HEK293 (cell line): ENCODE data around the gene LIG3.
"Not testable (repeated sequence)": the region's sequence is repeated elsewhere in the genome, so short reads cannot be mapped to it uniquely, and the experiment has no call there.

Experiments
- CTCF ChIA-PET: fragments of 350-600 bp; formaldehyde crosslinking; extraction: SDS; loops from one replicate; lab custom pipeline; 2021; ENCODE audit warnings: antibody characterized with exemption; lab: Yijun Ruan, JAX
- POLR2A ChIA-PET: fragments of 300-600 bp; formaldehyde crosslinking; extraction: SDS; loops from one replicate; lab custom pipeline; 2020; ENCODE audit warnings: antibody characterized with exemption, inconsistent platforms; lab: Yijun Ruan, JAX
- H3K27ac ChIP-seq: fragments of 200-500 bp; sonication (Bioruptor generic); 2 replicates; pipeline ENCODE4 v1.5.1; 2014; ENCODE audit warnings: low read depth, low read length, control low read depth, inconsistent platforms; ENCODE audit errors: extremely low read depth
- H3K36me3 ChIP-seq, 2 experiments: fragments of 200-500 bp in 1 of 2; sonication (Bioruptor generic) in 1 of 2; 1 replicate in 1 of 2; 2 replicates in 1 of 2; pipeline ENCODE4 v1.5.1; 2014 to 2017; ENCODE audit warnings: inconsistent platforms in 2 of 2, low read length in 2 of 2; ENCODE audit not compliant: control insufficient read depth in 2 of 2, insufficient read depth in 1 of 2
- H3K4me1 ChIP-seq: fragments of 200-500 bp; sonication (Bioruptor generic); 2 replicates; pipeline ENCODE4 v1.5.1; 2014; ENCODE audit warnings: mild to moderate bottlenecking, low read length, inconsistent platforms; ENCODE audit not compliant: control insufficient read depth, insufficient read depth
- H3K4me3 ChIP-seq: 2 replicates; pipeline ENCODE4 v1.5.1; 2011; ENCODE audit warnings: low read depth, mild to moderate bottlenecking, control low read depth, low read length, moderate library complexity
- H3K9me3 ChIP-seq: fragments of 200-500 bp; sonication (Bioruptor generic); 2 replicates; pipeline ENCODE4 v1.5.1; 2014; ENCODE audit warnings: low read depth, low read length, inconsistent platforms; ENCODE audit not compliant: control insufficient read depth, insufficient read depth
- KLF10 ChIP-seq: fragments of 450-650 bp; IDR thresholded peaks from 2 replicates; pipeline ENCODE4 v1.5.1; 2018; ENCODE audit warnings: missing biosample characterization, mild to moderate bottlenecking, missing genetic modification characterization
- PRDM2 ChIP-seq: fragments of 450-650 bp; formaldehyde crosslinking; IDR thresholded peaks from 2 replicates; pipeline ENCODE4 v1.5.1; 2016; ENCODE audit warnings: missing biosample characterization, missing genetic modification characterization, borderline replicate concordance
- ZBTB44 ChIP-seq: fragments of 450-650 bp; IDR thresholded peaks from 2 replicates; pipeline ENCODE4 v1.5.1; 2018; ENCODE audit warnings: missing biosample characterization, mild to moderate bottlenecking, missing genetic modification characterization
- ZNF148 ChIP-seq: fragments of 450-650 bp; formaldehyde crosslinking; IDR thresholded peaks from 2 replicates; pipeline ENCODE4 v1.5.0; 2017; ENCODE audit warnings: missing biosample characterization, missing genetic modification characterization, borderline replicate concordance
- ZNF184 ChIP-seq: fragments of 450-650 bp; IDR thresholded peaks from 2 replicates; pipeline ENCODE4 v1.5.1; 2018; ENCODE audit warnings: missing biosample characterization, mild to moderate bottlenecking, missing genetic modification characterization
- ZNF24 ChIP-seq: fragments of 450-650 bp; formaldehyde crosslinking; IDR thresholded peaks from 2 replicates; pipeline ENCODE4 v1.5.1; 2016; ENCODE audit warnings: missing biosample characterization, missing genetic modification characterization
- ZNF280D ChIP-seq: fragments of 450-650 bp; formaldehyde crosslinking; IDR thresholded peaks from 2 replicates; pipeline ENCODE4 v1.5.1; 2016; ENCODE audit warnings: missing biosample characterization, missing genetic modification characterization
- ZNF341 ChIP-seq: fragments of 450-650 bp; formaldehyde crosslinking; IDR thresholded peaks from 2 replicates; pipeline ENCODE4; 2016; ENCODE audit warnings: low read depth, missing biosample characterization, missing genetic modification characterization
- ZNF350 ChIP-seq: fragments of 450-650 bp; formaldehyde crosslinking; IDR thresholded peaks from 2 replicates; pipeline ENCODE4 v1.5.0; 2017; ENCODE audit warnings: missing biosample characterization, mild to moderate bottlenecking, missing genetic modification characterization
- ZNF391 ChIP-seq: fragments of 450-650 bp; formaldehyde crosslinking; IDR thresholded peaks from 2 replicates; pipeline ENCODE4 v1.5.1; 2016; ENCODE audit warnings: low read depth, missing biosample characterization, missing genetic modification characterization, borderline replicate concordance
- ZNF530 ChIP-seq: fragments of 450-650 bp; formaldehyde crosslinking; IDR thresholded peaks from 2 replicates; pipeline ENCODE4 v1.5.1; 2016; ENCODE audit warnings: low read depth, missing biosample characterization, missing genetic modification characterization
- ZSCAN18 ChIP-seq: fragments of 450-650 bp; formaldehyde crosslinking; IDR thresholded peaks from 2 replicates; pipeline ENCODE4 v1.5.1; 2016; ENCODE audit warnings: missing biosample characterization, missing genetic modification characterization

LIG3 gene

GRCh38 chr17:34980353-34980680 lies at the start of gene LIG3 (continued):
- TF ChIP-seq PRDM2 (tag by site-specific recombination) (no peak), ZNF24 (tag by site-specific recombination) (no peak), ZBTB44 (tag by site-specific recombination) (peak; percentile 90), ZNF280D (no peak), ZNF341 (peak; percentile 81), ZSCAN18 (no peak), ZNF391 (tag by site-specific recombination) (no peak), ZNF530 (tag by site-specific recombination) (no peak), ZNF184 (tag by site-specific recombination) (no peak), ZNF148 (tag by site-specific recombination) (no peak), ZNF350 (tag by site-specific recombination) (no peak), KLF10 (peak; percentile 65; the same call in 1 of the 2 replicates)
- TF ChIP-seq, all 188 proteins: peak for 17

- CTCF ChIA-PET, H3K36me3 ChIP-seq, H3K9me3 ChIP-seq, H3K4me3 ChIP-seq, POLR2A ChIA-PET, H3K4me1 ChIP-seq, H3K27ac ChIP-seq: not testable (repeated sequence)
Observed at GRCh38 chr17:34950780-34951179, 29.5 kb upstream of the LIG3 start.
